ENCODE measurements around the gene PET100. TPM values are rescaled to one million over a fixed set of nuclear protein-coding genes. Genes with fewer than 3 reads are reported as not detected.

Gene PET100
- total RNA-seq, 6 donors from 2014 or later: 21.3 to 133 (median 71.3) TPM

GRCh38 chr19:7633698-7634097 is 4.1 kb downstream of the PET100 start, which contains the start of gene PCP2:
TSS of gene PCP2 (minus strand) at chr19:7633719. CDS start at chr19:7633457, 262 bp downstream.
- WGBS, 2 donors: 62% methylated on average over 2 of the region's 2 CpGs; no CpG with 5 or more reads in 1 of the 2 donors
- no peak for TF ChIP-seq EP300 (IDR thresholded peaks at IDR 0.05)
- TF ChIP-seq, protein P1, sequence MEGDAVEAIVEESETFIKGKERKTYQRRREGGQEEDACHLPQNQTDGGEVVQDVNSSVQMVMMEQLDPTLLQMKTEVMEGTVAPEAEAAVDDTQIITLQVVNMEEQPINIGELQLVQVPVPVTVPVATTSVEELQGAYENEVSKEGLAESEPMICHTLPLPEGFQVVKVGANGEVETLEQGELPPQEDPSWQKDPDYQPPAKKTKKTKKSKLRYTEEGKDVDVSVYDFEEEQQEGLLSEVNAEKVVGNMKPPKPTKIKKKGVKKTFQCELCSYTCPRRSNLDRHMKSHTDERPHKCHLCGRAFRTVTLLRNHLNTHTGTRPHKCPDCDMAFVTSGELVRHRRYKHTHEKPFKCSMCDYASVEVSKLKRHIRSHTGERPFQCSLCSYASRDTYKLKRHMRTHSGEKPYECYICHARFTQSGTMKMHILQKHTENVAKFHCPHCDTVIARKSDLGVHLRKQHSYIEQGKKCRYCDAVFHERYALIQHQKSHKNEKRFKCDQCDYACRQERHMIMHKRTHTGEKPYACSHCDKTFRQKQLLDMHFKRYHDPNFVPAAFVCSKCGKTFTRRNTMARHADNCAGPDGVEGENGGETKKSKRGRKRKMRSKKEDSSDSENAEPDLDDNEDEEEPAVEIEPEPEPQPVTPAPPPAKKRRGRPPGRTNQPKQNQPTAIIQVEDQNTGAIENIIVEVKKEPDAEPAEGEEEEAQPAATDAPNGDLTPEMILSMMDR (IDR thresholded peaks at IDR 0.05): no peak
- Histone ChIP-seq H3K9me3 (no peaks in the 10 kb centered on the region), H3K4me3 (no peak within 1 kb of the TSS), H3K27me3 (peaks cover 0 to 6% (median 0%) of the 10 kb centered on the region in 4 donors), H3K27ac (no peak within 1 kb of the TSS), H3K36me3 (peaks cover 0 to 15% (median 4%) of the 10 kb centered on the region in 4 donors), H3K4me1 (peaks cover 13 to 47% (median 31%) of the 10 kb centered on the region in 4 donors)
- ATAC-seq (ENCODE audit: low FRiP score in 2 of 2) (no peak), DNase-seq (no peak)

- no peak overlapping the region for H3K4me3 ChIP-seq
- no peak for TF ChIP-seq EP300 (IDR thresholded peaks at IDR 0.05)
- TF ChIP-seq, protein P1 (IDR thresholded peaks at IDR 0.05): no peak
- no peak for TF ChIP-seq POLR2AphosphoS5 (IDR thresholded peaks at IDR 0.05)
- no peak for TF ChIP-seq POLR2A (IDR thresholded peaks at IDR 0.05)
- WGBS, 2 donors: 45 to 49% methylated on average over 6 of the region's 6 CpGs
- no peak for DNase-seq
- H3K27me3 ChIP-seq: peaks cover 0 to 6% (median 0%) of the 10 kb centered on the region in 4 donors
- ATAC-seq (ENCODE audit: low FRiP score in 2 of 2): no peak
- peaks cover 6 to 49% (median 21%) of the 10 kb centered on the region in 4 donors for H3K4me1 ChIP-seq
- no peak overlapping the region for H3K27ac ChIP-seq
- no peaks in the 10 kb centered on the region for H3K9me3 ChIP-seq
- peaks cover 0 to 20% (median 8%) of the 10 kb centered on the region in 4 donors for H3K36me3 ChIP-seq
Observed at GRCh38 chr19:7635670-7636069, 6.1 kb downstream of the PET100 start.

DNA sequence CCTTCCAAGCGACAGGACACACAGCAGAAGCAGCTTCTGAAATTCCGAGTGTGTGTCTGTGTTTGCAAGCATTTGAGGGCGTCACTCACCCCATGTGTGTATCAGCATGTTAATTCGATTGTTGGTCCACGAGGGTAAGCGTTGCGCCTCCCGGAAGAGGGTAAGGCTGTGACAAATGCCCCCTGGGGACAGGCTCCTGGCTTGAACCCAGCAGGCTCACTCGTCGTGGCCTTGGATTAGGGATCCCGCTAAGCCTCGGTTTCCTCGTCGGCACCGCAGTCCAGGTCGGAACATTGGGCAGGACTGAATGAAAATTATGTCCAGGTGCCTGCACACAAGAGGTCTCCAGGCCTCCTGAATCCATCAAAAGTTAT is 6.7 kb downstream of the PET100 start:
- H3K36me3 ChIP-seq: peaks cover 0 to 19% (median 10%) of the 10 kb centered on the region in 4 donors
- ATAC-seq (ENCODE audit: low FRiP score in 2 of 2) (no peak), DNase-seq (no peak)
- H3K4me1 ChIP-seq: peaks cover under 1 to 43% (median 14%) of the 10 kb centered on the region in 4 donors
- H3K27ac ChIP-seq: peak overlapping the region; percentile 93 to 97 (median 94)
- 70 to 76% methylated on average over 12 to 16 of the region's 16 CpGs for WGBS, 2 donors
- TF ChIP-seq EP300 (IDR thresholded peaks at IDR 0.05) (no peak), POLR2AphosphoS5 (IDR thresholded peaks at IDR 0.05) (no peak), POLR2A (IDR thresholded peaks at IDR 0.05) (no peak)
- TF ChIP-seq, protein P1 (IDR thresholded peaks at IDR 0.05): no peak
- H3K4me3 ChIP-seq: peak overlapping the region in 3 of 4 donors; percentile 75 to 90 (median 76)
- no peaks in the 10 kb centered on the region for H3K9me3 ChIP-seq
- peaks cover 0 to 6% (median 0%) of the 10 kb centered on the region in 4 donors for H3K27me3 ChIP-seq

GRCh38 chr19:7636691-7637373 is 7.2 kb downstream of the PET100 start, which contains the start of gene STXBP2:
TSS of gene STXBP2 (plus strand) at chr19:7637110. CDS start at chr19:7637150, 40 bp downstream.
- H3K9me3 ChIP-seq: no peaks in the 10 kb centered on the region
- H3K27me3 ChIP-seq: peaks cover 0 to 6% (median 0%) of the 10 kb centered on the region in 4 donors
- H3K36me3 ChIP-seq: peaks cover 0 to 15% (median 10%) of the 10 kb centered on the region in 4 donors
- peak within 1 kb of the TSS; percentile 93 to 97 (median 94) for H3K27ac ChIP-seq
- peak; percentile 92 to 93 for ATAC-seq (ENCODE audit: low FRiP score in 2 of 2)
- DNase-seq: peak; percentile 90 to 98
- TF ChIP-seq EP300 (IDR thresholded peaks at IDR 0.05) (no peak), POLR2A (IDR thresholded peaks at IDR 0.05) (peak in 3 of 4 donors; percentile 22 to 82 (median 47)), POLR2AphosphoS5 (IDR thresholded peaks at IDR 0.05) (peak; percentile 80 to 81)
- TF ChIP-seq, protein P1 (IDR thresholded peaks at IDR 0.05): peak; percentile 34 to 69 (median 60)
- H3K4me1 ChIP-seq: peaks cover 0 to 39% (median 13%) of the 10 kb centered on the region in 4 donors
- WGBS, 2 donors: 3 to 13% methylated on average over 28 to 31 of the region's 61 CpGs
- peak within 1 kb of the TSS; percentile 55 to 90 (median 76) for H3K4me3 ChIP-seq

Data from upper lobe of left lung (tissue), 6 donors.